HG02970 (cell line): ENCODE data around the gene XAB2.

Source experiments
- ATAC-seq: cut with Tn5 transposase; IDR thresholded peaks from one replicate; pipeline ENCODE4 v1.9.1; 2021; ENCODE audit warnings: mild to moderate bottlenecking, moderate library complexity, moderate number of reproducible peaks; ENCODE audit not compliant: unreplicated experiment, low FRiP score

XAB2 gene

DNA sequence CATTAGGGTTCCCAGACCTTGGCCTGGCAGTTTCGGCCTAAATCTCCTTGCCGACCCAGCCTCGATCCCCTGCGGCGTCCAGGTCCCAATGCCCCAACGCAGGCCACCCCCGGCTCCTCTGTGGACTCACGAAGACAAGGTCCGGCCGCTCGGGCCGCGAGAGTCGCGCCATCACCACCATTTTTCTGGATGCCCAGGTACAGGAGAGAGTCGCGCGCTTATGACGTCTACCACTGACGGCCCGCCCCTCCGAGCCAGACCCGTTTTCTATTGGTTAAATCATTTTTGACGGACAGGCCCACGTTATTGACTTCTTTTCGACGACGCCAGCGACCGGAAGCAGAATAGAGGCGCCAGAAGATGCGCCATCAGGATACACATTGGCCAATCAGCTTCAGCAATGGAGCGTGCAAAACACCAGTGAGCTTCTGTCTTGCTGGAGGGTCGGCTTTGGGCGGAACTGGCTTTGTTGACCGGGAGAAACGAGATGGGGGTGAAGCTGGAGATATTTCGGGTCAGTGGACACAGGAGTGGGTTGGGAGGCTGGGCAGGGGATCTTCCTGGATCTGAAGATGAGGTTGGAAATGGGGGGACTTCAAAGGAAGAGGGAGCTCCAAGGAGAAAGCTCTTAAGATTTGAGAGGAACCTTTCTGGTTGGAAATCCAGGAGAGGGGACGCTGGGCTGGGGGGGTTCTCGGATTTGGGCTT, at the start of gene XAB2, which contains the start of gene PET100:
XAB2 (minus strand) TSS at position 199 of the 708 bp plus-strand sequence; CDS start at position 181, 18 bp downstream.
PET100 (plus strand) TSS at position 447 of the 708 bp plus-strand sequence; CDS start at position 488, 41 bp downstream.
- ATAC-seq, result peak; percentile 91

DNA sequence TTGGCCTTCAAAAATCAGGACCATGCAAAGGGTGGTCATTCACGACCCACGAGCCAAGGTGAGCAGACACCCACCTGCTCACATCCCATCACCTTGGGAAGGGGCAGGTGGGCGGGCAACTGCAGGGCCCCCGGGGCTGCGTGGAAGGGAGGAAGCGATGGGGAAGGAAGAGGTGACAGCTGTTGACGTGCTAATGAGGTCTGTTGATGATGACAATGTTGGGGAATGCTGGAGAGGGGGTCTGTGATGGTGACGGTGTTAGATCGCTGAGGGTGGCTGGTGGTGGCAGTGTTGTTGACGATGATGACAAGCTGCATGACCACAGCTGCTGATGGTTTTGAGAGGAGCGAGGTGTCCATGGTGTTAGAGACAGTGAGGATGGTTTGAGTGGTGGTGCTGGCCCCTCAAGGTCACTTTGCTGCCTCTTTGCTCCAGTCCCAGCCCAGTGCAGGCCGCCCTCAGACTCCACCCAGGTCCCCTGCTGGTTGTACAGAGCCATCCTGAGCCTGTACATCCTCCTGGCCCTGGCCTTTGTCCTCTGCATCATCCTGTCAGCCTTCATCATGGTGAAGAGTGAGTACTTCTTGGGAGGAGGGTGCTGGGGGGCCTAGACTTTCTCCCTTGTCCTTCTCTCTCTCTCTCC, 48.4 kb upstream of the XAB2 start:
- no peak for ATAC-seq

DNA sequence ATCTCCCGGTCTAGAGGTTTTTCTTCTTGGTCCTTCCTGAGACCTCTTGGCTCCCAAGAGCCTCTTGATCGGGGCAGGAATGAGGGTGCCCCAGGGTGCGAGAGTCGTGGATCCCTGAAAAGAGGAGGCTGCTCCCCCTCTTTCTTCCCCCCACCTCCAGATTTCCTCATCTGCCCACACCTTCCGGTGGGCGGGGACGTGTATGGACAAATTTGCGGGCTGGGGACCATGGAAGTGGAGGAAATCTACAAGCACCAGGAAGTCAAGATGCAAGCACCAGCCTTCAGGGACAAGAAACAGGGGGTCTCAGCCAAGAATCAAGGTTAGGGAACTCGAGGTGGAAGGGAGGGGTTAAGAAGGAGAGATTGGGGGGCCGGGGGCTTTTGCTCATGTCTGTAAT, 47.5 kb upstream of the XAB2 start, which contains the start of gene MCEMP1:
MCEMP1 (plus strand) TSS at position 237 of the 400 bp plus-strand sequence; CDS start at position 268, 31 bp downstream.
- ATAC-seq, result no peak

DNA sequence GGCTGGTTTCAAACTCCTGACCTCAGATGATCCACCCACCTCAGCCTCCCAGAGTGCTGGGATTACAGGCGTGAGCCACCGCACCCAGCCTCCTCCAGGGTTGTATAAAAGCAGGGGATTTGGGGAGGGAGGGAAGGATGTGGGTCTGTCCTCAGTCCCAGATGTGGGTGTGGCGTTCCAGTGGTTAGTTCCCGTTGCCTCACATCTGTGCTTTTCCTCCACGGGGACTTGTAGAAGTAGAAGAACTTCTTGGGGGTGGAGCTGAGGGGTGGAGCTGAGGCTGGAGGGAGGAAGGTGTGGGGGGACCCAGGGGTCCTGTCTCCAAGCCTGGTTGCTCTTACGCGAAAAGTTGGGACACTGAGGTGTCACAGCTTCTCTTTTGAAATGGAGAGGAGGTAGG, 47.0 kb upstream of the XAB2 start:
- no peak for ATAC-seq

DNA sequence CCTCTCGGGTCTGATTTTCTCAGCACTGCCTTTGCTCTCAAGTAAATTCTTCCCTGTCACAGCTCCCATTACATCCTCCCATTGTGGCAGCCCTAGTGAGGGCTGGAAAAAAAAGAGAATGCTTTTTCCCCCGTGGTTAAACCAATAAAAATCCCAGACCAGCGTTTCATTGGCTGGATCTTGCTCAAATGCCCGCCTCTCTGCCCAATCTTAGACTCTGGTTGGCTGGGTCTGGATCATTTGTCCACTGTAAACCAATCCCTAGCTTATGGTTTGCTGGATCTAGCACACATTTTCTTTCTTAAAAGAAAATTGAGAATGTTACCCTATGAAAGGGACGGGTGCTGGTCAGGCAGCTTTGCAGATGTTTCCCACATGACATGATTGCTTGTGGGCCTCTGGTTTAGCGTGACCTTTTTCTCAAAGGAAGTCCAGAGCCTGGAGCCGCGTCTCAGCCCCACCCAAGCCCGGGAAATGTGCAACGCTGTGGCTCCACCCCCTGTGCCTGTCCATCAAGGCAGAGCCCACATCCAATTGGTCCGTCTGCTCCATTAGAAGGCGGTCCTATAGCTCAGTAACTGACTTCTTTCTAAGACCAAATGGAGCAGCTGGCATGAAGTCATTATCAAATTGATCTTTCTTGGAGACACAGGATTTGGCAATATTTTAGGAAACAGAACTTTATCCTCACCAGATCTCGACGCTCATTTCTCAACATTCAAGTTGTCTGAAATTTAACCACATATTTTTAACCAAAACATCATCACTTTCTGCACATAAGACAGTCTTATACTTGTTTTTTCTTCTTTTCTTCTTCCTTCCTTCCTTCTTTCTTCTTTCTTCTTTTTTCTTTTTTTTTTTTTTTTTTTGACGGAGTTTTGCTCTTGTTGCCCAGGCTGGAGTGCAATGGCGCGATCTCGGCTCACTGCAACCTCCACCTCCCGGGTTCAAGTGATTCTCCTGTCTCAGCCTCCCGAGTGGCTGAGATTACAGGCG, 45.0 kb upstream of the XAB2 start:
- no peak for ATAC-seq

DNA sequence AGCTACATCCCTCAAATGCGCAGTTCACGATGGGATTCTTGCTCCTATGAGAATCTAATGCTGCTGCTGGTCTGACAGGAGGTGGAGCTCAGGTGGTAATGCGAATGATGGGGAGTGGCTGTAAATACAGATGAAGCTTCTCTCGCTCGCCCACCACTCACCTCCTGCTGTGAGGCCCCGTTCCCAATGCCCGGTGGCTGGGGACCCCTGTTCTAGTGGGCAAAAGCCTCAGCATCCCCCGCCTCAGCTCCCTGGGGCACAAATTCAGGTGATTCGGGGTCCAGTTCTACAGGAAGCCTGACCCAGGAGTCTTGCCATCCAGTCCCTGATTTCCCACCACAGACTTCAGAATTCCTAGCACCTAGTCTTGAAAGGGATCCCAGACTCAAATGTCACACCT, 43.2 kb upstream of the XAB2 start:
- no peak for ATAC-seq

DNA sequence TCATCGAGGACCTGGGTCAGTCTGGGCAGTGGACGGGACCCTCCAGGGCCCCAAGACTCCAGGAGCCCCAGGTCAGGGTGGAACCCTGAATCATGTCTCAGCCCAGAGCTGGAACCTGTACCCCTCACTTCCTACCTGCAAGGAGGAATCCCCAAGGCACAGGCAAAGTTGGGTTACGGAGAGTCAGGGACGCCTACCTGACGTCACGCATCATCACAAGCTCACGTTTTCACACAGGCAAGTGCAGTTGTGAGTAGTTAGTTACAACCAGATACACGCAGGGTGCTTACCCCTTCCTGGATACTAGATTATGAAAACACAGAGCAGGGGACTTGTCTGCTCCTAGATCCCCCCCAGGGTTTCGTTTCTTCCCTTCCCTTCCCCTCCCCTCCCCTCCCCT, 41.4 kb upstream of the XAB2 start:
- no peak for ATAC-seq

DNA sequence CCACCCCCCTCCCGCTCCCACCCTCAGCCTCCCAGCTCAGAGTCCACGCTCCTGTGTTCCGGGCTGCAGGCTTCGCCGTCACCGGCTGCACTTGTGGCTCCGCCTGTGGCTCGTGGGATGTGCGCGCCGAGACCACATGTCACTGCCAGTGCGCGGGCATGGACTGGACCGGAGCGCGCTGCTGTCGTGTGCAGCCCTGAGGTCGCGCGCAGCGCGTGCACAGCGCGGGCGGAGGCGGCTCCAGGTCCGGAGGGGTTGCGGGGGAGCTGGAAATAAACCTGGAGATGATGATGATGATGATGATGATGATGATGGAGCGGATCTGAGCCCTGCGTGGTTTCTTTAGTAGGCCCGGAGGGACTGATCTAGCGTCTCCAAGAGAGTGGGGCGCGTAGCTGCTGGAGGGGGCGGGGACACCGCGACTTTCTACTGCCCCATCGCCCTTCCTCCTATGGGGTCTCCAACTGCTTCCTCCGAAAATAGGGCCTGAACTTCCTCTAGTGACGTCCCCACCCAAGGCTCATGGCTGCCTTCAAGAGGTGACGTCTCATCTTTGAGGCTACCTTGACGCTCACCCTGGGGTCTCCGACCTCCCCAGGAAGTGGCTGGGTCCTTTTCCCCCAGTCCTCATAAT, 40.9 kb upstream of the XAB2 start:
- ATAC-seq, result no peak

DNA sequence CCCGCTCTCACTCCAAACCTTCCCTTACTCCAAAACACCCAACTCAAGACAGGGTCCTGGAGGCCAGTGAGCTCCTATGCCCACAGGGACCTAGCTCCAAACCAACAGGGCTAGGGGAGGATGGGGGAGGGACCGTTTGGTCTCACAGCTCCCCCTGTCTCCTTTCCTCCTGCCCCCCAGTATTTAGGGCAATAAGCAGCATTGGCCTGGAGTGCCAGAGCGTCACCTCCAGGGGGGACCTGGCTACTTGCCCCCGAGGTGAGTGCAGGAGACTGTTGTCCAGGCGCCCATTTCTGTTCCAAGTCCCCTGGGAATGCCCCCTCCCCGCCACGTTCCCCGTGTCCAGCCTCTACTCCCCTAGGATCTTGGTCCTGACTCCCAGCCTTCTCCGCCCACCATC, 40.3 kb upstream of the XAB2 start:
- no peak for ATAC-seq

DNA sequence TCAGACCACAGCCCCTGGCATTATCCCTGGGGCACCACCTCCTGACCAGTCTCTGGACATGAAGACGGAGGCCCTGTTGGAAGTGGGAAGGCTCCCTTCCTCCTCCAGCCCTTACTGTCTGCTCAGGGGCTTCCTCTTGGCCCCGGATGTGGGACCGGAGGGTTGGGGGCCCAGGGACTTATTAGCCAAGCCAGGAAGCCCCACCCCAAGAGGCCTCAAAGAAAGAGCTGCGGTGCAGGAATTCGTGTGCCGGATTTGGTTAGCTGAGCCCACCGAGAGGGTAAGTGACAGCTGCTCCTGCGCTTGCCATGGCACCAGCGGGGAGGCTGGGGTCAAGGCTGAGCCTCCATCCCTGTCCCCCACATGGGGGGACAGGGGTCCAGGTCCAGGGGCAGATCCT, 39.5 kb upstream of the XAB2 start, which contains the start of gene RETN:
RETN (plus strand) TSS at position 208 of the 400 bp plus-strand sequence. CDS start 278 bp downstream, outside the sequence.
- ATAC-seq, result no peak

DNA sequence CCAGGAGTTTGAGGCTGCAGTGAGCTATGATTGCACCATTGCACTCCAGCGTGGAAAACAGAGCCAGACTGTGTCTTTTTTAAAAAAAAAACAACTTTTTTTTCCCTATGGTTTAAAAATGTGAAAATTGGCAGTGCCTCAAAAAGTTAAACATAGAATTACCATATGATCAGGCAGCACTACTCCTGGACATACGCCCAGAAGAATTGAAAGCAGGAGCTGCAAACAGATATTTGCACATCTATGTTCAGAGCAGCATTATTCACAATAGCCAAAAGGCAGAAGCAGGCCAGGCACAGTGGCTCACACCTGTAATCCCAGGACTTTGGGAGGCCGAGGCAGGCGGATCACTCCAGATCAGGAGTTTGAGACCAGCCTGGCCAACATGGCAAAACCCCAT, 35.7 kb upstream of the XAB2 start:
- ATAC-seq, result no peak

DNA sequence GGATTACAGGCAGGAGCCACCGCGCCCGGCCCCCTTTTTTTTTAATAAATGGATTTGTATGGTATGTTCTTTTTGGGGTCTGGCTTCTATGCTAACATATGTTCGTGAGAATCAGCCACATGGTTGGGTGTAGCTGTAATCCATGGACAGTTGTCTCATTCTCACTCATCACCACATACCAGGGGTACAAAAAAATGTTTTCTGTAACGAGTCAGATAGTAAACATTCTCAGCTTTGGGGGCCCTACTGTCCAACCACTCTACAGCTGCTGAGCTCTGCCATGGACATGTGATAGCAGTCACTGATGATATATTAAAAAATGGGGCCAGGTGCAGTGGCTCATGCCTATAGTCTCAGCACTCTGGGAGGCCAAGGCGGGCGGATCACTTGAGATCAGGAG, 34.4 kb upstream of the XAB2 start:
- ATAC-seq, result no peak

DNA sequence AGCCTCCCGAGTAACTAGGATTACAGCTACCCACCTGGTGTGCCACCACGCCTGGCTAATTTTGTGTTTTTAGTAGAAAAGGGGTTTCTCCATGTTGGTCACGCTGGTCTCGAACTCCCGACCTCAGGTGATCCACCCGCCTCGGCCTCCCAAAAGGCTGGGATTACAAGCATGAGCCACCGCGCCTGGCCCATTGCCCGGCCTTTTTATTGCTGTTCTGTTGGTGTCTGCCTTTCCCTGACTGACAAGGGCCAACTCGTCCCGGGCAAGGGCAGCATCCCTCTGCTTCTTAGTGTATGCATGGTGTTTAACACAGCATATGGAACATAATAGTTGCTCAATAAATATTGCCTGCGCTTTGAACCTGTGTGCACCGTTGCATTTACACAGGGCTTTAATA, 33.3 kb upstream of the XAB2 start:
- ATAC-seq, result no peak

DNA sequence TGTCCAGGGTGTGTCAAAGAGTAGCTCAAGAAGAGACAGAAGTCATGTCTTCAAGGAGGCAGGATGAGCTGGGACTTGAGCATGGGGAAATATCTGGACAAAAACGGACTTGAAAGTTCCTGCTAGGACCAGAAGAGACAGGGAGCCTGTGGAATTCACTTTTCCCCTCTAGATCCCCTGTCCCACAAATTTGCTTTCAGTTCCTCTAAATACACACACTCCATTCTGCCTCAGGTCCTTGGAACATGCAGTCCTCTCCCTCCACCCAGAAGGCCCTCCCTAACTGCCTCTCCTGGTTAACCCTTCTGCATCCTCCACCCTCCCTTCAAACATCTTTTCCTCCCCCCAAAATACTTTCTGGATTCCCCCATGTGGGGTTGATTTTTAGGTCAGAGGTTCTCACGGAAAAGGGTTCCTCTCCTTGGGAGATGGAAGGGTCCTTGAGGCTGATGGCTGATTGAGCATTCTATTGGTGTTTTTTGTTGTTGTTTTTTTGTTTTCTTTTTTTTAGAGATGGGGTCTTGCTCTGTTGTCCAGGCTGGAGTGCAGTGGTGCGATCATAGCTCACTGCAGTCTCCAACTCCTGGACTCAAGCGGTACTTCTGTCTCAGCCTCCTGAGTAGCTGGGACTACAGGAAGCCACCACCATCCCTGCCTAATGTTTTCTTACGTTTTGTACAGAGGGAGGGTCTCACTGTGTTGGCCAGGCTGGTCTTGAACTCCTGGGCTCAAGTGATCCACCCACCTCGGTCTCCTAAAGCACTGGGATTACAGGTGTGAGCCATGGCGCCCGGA, 32.6 kb upstream of the XAB2 start:
- no peak for ATAC-seq

DNA sequence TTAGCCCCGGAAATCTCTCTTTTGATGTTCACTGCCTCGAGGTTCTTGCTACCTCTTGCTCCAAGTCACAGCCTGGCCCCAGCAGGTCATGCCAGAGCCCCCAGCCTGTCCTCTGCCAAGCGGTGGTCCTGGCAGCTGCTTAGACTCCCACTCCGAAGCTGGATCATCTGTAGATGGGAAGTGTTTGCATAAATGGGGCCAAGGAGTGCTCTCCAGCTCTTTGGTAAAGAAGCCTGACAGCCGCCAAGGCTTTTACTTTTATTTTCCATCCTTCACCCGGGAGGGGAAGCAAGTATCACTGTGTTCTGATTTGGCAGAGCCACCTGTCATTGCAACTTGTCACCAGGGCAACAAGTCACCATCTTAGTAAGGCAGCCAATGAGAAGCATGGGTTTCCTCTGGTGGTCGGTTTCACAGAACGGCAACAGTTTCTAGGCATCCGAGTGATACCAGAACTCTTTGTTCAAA, 28.9 kb upstream of the XAB2 start:
- ATAC-seq, result no peak

DNA sequence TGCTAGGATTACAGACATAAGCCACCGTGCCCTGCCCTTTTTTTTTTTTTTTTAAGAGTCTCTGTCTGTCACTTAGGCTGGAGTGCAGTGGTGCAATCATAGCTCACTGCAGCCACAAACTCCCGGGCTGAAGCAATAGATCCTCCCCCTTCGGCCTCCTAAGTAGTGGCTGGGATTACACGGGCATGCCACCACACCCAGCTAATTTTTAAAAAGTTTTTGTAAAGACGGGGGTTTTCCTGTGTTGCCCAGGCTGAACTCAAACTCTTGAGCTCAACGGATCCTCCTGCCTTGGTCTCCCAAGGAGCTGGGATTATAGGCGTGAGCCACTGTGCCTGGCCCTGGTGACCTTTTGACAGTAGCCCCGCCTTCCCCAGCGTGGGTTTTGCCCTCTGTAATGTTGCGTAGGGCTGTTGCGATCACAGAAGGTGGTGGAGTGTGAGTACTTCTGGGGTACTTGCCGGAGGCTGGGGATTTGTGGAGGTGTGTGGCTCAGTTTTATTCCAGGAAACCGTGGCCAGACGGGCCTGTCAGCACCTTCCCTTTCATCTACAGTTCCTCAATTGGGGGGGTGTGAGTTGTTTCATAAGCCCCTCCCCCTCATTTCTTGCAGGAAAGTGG, 27.9 kb upstream of the XAB2 start:
- no peak for ATAC-seq

DNA sequence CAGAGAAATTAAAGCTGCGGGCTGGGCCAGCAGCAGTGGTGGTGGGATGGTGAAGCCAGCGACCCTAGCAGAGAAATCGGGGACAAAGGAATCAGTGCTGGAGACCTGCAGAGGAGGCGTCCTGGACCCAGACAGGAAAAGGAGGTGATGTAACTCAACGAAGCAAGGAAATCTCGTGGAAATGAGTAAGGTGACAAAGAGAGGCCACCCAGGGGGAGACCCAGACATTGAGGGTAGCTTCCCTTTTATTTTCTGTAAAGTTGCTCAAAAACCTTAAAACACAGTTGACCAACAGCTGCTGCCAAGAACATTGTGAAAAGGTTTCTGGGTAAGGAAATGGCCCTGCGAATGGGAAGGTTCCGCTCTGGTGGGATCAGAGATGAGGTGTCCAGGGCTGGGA, 26.2 kb upstream of the XAB2 start:
- ATAC-seq, result no peak

DNA sequence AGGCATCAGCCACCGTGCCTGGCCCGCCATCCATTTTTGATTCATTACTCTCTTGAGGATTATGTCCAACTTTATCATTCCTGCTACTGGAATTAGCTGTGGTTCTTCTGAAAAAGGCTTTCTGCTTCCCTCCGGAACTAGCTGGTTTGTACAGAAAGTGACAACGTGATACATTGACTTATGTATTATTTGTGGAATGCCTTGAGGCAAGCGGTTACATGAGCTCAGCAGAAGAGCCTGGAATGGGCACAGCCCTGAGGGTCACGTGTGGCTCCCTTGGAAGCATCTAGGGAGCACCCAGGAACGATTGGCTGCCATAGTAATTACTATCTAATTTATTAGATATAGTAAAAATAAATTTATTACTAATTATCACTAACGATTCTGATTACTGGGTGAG, 25.1 kb upstream of the XAB2 start:
- no peak for ATAC-seq
